GM21526 (cell line): Measurements from ENCODE around the gene SFXN3.

ENCODE experiments used
- ATAC-seq: cut with Tn5 transposase; IDR thresholded peaks from one replicate; pipeline ENCODE4 v1.9.1; 2021; ENCODE audit warnings: moderate library complexity; ENCODE audit not compliant: unreplicated experiment, low FRiP score

SFXN3 gene

DNA sequence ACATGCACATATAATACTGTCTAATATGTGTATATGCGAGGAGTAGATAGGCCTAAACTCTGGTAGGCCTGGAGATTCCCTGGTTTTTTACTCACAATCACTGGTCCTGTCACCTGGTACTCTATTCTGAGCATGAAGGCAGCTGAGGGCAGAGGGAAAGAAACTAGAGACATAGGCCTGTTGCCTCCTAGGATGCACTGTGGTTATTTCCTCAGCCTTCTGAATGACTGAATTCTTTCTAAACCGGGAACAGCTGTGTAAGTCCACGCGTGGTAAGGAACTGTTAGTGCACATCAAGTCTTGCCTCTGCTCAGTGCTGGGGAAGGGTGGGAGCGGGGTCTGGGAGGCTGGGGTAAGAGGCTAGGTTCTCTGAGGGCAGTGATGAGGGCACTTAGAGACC is 38.4 kb downstream of the SFXN3 start:
- ATAC-seq: no peak

DNA sequence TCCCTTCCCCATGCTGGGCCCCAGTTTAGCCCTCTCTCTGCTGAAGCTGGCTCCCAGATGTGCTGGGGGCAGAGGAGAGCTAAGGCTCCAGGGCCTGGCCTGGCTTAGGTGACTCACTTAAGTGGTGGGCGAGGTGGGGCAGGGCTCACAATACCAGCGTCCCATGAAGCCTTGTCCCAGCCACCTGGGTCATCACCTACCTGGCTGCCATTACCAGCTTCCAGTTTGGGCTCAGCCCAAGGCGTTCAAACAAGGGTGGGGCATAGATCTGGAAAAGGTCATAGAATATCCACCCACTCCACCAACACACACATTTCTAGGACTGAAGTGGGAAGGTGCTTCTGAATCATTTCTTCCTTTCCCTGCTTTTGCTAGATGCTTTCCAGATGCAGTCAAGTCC is 39.1 kb downstream of the SFXN3 start:
- no peak for ATAC-seq

DNA sequence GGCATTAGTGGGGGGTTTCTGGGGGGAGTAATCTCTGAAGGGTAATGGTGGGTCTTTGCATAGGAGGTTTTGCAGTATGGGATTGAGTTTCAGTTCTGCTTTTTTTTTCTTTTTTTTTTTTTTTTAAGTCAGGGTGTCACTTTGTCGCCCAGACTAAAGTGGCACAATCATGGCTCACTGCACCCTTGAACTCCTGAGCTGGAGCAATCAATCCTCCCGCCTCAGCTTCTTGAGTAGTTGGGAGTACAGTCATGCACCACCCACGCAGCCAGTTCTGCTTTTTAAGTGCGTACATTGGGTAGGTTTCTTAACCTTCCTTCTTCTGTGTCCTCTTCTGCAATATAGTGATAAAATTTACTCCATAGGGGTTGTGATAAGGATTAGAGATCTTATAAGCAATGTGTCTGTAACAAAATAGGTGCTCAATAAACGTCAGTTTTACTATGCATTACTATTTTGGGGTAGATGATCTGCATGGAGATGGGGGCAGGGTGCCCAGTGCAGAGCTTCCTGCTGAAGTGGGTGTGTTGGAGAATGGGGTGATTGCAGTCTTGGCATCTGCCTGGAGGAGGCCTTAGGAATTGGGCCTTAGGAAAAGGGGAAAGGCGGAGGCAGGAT is 40.3 kb downstream of the SFXN3 start:
- ATAC-seq: no peak

DNA sequence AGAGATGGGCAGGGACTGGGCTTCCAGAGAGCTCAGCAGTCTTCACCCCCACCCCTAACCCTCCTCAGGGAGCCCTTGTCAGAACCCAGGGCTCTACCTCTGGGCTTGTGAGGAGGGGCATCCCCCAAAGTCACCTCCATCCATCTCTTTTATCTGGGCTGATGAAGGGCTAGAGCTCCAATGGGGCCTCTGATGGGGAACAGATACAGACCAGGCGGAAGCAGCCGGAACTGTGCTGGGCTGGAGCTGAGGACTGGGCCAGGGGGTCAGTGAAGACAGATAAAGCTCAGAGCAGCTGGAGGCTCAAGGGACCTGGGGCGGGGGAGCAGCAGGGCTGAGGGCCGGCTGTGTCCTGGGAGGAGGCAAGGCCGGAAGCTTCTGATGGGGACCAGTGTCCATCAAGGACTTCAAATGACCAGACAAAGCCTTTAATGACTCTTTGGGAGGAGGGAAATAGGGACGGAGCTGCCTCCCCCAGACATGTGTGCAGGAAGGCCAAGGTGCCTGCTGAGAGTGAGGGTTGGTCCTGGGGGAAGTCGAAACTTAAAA is 40.9 kb downstream of the SFXN3 start:
- no peak for ATAC-seq

DNA sequence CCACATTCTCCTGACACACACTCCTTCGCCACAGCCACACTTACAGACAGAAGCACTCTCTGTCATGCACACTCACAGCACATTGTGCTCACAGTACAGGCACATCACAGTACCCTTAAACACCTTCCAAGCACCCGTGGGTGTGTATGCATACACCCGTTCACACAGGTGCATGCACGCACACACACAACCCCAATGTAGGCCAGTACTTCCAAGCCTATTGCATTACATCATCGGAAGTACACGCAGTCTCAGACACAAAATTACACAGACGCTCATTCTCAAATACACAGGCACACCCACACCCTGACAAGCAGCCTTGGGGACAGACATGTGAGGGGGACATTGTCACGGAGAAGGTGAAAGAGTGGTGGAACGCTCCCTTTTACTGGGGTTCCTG is 41.9 kb downstream of the SFXN3 start:
- ATAC-seq: no peak

DNA sequence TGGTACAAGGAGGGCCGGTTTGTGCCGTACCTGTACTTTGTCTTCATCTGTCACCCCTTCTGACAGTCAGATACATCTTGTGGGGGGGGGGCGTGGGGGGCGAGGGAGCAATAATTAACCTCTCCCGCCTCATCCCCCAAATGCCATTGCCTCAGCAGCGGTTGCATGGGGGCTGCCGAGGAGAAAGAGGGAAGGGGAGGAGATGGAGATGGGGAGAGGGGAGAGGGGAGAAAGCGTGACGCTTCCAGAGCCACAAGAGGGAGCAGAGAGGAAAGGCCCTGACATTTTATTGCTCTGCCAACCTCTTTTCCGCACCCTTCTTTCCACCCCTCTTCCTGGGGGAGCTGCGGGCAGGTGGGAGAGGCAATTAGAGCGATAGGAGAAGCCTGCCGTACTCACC is 42.6 kb downstream of the SFXN3 start:
- ATAC-seq: no peak

DNA sequence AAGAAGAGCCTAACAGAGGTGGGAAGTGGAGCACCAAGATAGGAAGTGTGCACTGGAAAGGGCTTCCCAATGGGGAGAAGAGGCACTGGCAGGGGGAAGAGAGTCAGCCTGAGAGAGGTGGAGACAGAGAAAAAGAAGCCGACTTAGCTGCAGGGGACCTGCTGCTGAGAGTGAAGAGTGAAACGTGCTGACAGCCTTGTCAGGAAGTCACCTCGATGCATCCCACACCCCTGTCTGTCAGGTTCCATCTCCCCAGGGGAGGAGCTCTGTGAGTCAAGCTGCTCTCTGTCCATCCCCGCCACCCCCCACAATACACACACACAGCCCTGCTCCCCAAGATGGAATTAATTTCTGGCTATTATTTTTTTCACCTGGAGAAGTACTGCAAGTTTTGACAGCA is 44.7 kb downstream of the SFXN3 start:
- no peak for ATAC-seq

DNA sequence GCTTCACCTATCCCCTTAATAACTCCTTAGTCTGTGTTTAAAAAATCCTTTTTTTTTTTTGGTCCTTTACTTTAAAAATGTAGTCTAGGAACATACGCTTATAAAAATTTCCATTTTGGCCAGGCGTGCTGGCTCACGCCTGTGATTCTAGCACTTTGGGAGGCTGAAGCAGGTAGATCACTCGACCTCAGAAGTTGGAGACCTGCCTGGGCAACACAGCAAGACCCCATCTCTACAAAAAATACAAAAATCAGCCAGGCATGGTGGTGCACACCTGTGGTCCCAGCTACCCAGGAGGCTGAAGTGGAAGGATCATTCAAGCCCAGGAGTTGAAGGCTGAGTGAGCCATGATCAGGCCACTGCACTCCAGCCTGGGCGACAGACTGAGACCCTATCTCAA is 45.6 kb downstream of the SFXN3 start:
- no peak for ATAC-seq

DNA sequence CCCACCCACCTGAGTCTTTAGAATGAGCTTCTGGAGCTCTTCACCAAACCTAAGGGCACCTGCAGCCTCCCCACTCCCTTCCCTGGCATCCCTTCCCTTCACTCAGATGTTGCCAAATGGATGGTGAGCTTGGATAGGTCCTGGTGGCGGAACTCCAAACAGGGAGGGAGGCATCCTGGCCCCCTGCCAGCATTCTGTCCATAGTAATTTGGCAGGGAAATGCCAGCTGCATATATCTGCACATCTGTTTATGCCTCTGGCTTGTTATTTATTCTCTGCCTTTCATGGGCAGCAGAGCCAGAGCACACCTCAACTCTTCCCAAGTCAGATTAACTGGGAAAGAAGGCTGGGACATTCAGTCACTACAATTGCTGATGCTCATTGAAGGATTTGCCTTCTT is 48.8 kb downstream of the SFXN3 start:
- ATAC-seq: no peak

DNA sequence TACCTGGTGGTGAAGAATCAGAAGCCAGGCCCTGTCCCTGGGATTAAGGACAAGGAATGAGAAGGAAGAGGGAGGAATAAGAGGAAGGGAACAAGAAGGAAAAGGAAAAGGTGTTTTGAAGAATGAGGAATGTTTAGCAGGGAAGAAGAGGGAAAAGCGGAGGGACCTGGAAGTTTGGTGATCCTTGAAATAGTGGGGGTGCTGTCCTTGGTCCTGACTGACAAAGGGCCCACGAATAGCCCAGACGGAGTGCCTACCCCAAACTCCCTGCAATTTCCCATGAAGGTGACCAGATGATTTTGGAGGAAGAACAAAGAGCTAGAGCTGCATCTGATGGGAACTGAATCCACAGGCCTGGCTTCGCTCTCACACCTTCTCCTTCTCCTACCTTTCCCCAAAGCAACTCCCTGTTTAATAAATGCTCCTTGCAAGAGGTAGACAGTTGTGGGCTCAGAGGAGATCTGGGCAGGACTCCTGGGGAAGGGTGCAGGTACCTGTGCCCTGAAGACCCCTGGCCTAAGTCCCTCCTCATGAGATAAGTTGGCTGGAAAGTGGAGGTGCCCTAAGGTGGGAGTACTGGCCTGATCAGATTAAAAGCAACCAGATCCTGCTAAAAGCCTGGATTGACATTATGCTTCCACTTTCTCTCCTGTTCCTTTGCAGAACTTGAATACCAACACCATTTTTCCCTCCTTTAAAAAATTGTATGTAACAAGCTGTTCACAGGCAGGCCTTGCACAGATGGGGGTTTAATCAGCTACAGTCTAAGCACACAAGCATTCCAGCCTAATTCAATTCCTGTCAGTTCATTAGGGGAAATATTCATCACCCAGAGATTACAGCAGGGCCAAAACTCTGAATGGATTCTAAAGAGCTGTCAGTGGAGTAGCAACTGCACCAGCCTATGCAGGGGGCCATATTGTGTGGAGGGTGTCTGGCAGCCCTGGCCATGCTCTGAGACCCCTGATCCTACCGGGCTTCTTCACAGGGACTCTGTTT is 50.2 kb downstream of the SFXN3 start:
- ATAC-seq: no peak

DNA sequence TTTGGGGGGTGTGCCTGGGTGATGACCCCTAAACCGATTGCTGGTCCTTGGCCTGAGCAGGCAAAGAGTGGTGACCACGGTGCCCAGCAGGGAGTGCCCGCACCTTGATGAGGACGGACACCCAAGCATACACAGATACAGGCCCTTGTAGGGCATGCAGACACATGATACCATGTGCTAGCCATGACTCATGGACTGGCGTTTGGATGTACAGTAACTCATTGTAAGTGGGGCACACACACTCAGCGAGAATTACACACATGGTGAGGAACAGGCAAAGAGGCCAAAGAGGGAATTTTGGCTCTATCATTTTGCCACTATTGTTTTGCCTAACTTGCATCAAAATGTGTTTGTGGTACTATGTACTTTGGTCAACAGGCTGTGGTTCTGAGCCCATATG is 54.8 kb downstream of the SFXN3 start:
- ATAC-seq: no peak

DNA sequence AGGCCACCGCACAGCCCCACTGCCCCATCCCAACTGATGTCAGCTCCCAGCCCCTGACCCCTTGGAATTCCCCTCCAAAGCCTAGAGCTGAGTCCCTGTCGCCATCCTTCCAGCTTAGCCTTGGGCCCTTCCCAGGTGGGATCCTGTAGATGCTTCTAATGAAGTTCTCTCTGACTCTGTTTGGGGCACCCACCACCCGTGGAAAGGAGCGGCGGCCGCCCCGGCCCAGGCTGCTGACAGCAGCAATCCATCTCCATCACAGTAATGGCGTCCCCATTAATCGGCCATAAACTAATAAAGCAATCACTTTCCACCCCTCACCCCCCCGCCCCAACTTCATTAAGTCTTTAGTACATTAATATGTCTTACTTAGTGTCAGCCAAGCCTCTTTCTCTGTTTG is 56.3 kb downstream of the SFXN3 start:
- no peak for ATAC-seq

DNA sequence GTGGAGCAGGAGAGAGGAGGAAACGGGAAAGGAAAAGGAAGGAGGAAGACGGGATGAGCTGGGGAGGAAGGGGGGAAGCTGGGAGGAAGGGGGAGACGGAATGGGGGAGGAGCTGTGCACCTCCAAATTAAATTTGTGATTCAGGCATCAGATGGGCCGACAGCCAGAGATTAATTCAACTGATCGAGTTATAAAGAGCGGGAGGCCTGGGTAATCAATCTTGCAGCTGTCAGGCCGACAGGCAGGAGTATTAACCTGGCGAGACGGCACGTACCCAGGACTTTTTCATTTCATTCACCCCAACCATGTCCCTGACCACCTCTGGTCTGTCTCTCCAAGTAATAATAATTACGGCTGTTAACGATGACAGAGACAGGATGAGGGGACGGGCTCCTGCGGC is 56.9 kb downstream of the SFXN3 start:
- ATAC-seq: no peak

DNA sequence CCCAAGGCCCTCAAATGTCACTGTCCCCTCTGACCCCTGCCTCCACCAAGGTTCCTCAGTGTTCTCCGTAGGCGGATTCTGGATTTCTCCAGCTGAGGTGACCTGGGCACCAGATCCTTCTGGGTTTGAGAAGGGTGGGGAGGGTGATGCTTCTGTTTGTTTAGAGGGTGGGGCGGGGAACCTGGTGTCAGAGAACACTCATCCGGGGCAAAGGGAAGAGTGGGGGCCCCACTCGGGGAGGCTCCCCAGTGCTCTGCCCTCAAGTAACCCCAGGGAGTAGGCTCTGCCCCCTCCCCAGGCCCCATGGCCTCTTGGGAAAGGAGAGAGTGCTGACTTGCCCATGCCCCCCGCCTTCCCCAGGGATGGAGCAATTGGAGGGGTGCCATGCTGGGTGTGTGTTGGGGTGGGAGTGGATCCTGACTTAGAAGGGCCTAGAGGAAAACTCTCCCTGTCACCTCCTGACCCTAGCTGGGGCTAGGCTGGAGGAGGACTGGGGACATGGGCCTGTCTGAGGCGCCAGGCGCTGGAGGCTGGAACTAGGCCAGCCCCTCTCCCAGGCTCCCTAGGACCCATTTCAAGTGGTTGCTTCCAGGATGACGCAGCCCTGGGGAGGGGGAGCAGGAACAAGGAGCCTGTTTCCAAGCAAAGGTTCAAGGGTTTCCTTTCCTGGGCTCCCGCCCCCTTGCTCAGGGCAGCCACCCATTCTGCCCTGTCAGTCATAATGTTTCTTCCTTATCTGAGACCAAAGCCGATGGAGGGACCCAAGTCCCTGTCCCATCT is 58.7 kb downstream of the SFXN3 start:
- ATAC-seq: no peak

DNA sequence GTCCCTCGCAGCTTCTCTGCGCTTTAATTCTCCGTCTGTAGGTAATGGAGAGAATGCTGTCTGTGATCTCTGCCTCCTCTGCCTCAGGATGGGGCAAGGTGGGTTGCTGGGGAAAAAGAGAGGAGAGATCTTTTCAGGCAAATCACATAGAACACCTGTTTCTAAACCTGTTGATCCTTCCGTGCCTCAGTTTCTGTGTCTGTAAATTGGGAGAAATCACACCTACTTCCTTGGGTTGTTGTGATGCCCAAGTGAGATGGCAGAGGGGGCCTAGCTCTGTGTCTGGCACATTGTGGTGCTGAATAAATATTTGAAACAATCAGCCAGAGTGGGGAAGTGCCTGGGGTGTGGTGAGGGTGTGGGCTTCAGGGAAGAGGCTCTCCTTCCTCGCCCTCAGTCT is 59.6 kb downstream of the SFXN3 start:
- no peak for ATAC-seq
